ENCODE data around the gene FAM151A. TPM values are rescaled to one million over a fixed set of nuclear protein-coding genes. Genes with fewer than 3 reads are reported as not detected.
A peak's percentile ranks its signal among the peaks of the same experiment; 100 is the strongest.

Gene FAM151A
- total and polyA plus RNA-seq, 8 donors, result 0.12 to 0.21 TPM; not detected in 6

DNA sequence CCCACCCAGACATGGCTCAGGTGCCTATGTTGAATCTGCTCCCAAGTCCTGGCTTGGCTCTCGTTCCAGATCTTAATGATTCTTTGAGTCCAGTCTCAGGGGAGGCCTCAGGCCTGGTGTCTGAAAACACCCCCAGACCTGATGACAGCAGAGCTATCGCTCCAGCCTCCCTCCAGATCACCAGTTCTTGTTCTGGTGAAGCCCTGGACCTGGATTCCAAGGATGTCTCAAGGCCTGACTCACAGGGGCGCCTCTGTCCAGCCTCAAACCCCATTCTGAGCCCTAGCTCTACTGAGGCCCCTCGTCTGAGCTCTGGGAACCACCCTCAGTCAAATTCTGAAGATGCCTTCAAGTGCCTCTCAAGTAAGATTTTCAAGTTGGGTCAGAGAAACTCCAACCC is 29.7 kb upstream of the FAM151A start:
- TF ChIP-seq, protein P1, sequence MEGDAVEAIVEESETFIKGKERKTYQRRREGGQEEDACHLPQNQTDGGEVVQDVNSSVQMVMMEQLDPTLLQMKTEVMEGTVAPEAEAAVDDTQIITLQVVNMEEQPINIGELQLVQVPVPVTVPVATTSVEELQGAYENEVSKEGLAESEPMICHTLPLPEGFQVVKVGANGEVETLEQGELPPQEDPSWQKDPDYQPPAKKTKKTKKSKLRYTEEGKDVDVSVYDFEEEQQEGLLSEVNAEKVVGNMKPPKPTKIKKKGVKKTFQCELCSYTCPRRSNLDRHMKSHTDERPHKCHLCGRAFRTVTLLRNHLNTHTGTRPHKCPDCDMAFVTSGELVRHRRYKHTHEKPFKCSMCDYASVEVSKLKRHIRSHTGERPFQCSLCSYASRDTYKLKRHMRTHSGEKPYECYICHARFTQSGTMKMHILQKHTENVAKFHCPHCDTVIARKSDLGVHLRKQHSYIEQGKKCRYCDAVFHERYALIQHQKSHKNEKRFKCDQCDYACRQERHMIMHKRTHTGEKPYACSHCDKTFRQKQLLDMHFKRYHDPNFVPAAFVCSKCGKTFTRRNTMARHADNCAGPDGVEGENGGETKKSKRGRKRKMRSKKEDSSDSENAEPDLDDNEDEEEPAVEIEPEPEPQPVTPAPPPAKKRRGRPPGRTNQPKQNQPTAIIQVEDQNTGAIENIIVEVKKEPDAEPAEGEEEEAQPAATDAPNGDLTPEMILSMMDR (IDR thresholded peaks at IDR 0.05), result no peak
- no peaks in the 10 kb centered on the region for H3K9me3 ChIP-seq
- no peak for DNase-seq
- intact Hi-C loops (cut with DNase I), result no loop called here
- no peaks in the 10 kb centered on the region for H3K4me1 ChIP-seq
- no peak for ATAC-seq
- FAIRE-seq, result no peak
- no peak overlapping the region for H3K4me3 ChIP-seq
- H3K27me3 ChIP-seq, result no peaks in the 10 kb centered on the region
- no peak overlapping the region for H3K27ac ChIP-seq
- no peaks in the 10 kb centered on the region for H3K36me3 ChIP-seq
- 77 to 81% methylated on average over 4 of the region's 4 CpGs for WGBS, 2 donors

DNA sequence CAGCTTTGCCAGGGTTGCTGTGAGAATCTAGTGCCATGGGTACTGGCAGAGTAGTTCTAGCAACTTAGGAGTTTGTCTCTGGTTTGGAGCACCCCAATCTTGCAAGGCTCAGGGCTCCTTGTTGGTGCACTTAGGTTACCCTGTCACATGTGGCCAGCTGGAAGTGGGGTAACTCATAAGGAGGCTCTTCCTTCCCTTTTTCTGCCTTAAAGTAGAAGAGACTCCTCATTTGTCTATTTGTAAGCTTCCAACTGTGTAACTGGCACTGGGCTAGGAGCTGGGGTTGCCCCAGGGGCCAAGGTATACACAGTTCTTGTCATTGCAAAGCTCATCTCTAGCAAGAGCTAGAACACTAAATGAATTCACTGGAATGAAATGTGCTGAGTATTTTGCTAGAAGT is 28.8 kb upstream of the FAM151A start:
- FAIRE-seq (no peak), ATAC-seq (peak in 1 of 4 donors; percentile 37), DNase-seq (no peak)
- Histone ChIP-seq H3K9me3 (no peaks in the 10 kb centered on the region), H3K27ac (no peak overlapping the region), H3K27me3 (no peaks in the 10 kb centered on the region), H3K36me3 (no peaks in the 10 kb centered on the region), H3K4me1 (no peaks in the 10 kb centered on the region), H3K4me3 (no peak overlapping the region)
- TF ChIP-seq, protein P1 (IDR thresholded peaks at IDR 0.05), result no peak
- intact Hi-C loops (cut with DNase I), result no loop called here

DNA sequence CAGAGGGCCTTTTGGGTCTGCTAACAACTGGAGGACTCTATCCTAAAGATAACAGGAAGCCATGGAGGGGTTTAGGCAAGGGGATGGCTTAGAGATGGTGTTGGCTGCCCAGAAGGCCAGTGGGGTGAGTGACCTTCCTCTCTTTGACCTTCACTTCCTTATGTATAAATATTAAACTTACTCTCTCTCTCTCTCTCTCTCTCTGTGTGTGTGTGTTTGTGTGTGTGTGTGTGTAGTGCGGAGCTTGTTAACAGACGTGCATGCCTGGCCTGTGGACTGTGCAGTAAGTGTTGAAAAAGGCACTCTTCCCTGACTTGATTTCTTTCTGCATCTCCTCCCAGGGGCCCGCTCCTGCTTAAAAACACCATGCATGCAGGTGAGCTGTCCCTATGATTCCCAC is 28.3 kb upstream of the FAM151A start:
- no peak for ATAC-seq

DNA sequence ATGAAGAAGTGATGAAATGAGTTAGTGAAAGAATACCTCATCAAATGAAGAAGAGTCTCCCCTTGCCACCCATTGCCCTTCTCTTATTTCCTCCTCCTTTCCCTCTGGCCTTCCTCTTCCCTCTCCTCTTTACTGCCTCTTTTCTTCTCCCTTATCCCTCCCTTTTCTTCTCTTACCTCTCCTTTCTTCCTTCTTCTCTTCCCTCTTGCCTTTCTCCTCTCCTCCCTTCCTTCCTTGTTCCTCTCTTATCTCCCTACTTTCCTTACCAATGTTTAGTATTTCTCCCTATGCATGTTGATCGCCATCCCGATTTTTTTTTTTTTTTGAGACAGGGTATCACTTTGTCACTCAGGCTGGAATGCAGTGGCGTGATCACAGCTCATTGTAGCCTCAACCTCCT is 27.1 kb upstream of the FAM151A start:
- no peak for ATAC-seq
- no peak overlapping the region for H3K27ac ChIP-seq
- WGBS, 2 donors, result 71 to 72% methylated on average over 3 of the region's 3 CpGs

More for the DNA sequence above, 28.3 kb upstream of the FAM151A start:
- Histone ChIP-seq H3K9me3 (no peaks in the 10 kb centered on the region), H3K36me3 (no peaks in the 10 kb centered on the region), H3K4me3 (no peak overlapping the region), H3K27ac (no peak overlapping the region), H3K27me3 (no peaks in the 10 kb centered on the region), H3K4me1 (no peaks in the 10 kb centered on the region)
- TF ChIP-seq, protein P1 (IDR thresholded peaks at IDR 0.05), result no peak
- no peak for FAIRE-seq
- WGBS, 2 donors, result 62 to 67% methylated on average over 3 of the region's 3 CpGs
- intact Hi-C loops (cut with DNase I), result no loop called here
- DNase-seq, result no peak

DNA sequence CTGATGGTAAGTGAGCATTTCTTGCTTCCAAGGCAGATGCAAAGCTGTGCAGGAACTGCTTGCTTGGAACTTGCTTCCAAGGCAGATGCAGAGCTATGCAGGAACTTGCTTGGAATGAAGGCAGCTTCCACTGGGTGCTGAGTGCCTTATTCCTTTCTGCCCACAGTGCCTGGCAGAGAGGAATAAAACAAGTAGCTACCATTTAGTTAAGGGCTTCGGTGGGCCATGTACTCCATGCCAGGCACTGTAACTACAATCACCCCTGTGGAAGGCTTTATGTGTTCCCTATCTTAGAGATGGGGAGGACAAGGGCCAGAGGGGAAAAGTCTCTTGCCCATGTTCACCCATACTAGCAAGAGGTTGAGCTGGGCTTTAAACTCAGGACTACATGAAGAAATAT is 26.6 kb upstream of the FAM151A start:
- Histone ChIP-seq H3K27me3 (no peaks in the 10 kb centered on the region), H3K4me3 (no peak overlapping the region), H3K27ac (no peak overlapping the region), H3K4me1 (no peaks in the 10 kb centered on the region), H3K9me3 (no peaks in the 10 kb centered on the region), H3K36me3 (no peaks in the 10 kb centered on the region)
- ATAC-seq, result no peak
- TF ChIP-seq, protein P1 (IDR thresholded peaks at IDR 0.05), result no peak
- intact Hi-C loops (cut with DNase I), result no loop called here
- no peak for FAIRE-seq
- WGBS, 2 donors, result 61 to 100% methylated on average over 1 of the region's 1 CpG
- no peak for DNase-seq

More for the DNA sequence above, 27.1 kb upstream of the FAM151A start:
- no peaks in the 10 kb centered on the region for H3K9me3 ChIP-seq
- no peaks in the 10 kb centered on the region for H3K36me3 ChIP-seq
- DNase-seq (no peak), FAIRE-seq (no peak)
- H3K4me3 ChIP-seq, result no peak overlapping the region
- intact Hi-C loops (cut with DNase I), result no loop called here
- H3K4me1 ChIP-seq, result no peaks in the 10 kb centered on the region
- H3K27me3 ChIP-seq, result no peaks in the 10 kb centered on the region
- TF ChIP-seq, protein P1 (IDR thresholded peaks at IDR 0.05), result no peak

Measured in pancreas (tissue), 10 donors.